DOHH2 (cell line): ENCODE measurements around the gene DGKB.

ENCODE experiments used
- CTCF ChIP-seq: fragments of 200-600 bp; sonication (generic); IDR thresholded peaks from one replicate; pipeline ENCODE4 v1.5.1; 2014; ENCODE audit warnings: antibody characterized with exemption, mild to moderate bottlenecking, low read depth, low read length; ENCODE audit not compliant: poor library complexity, severe bottlenecking
- EZH2phosphoT487 ChIP-seq: fragments of 200-600 bp; sonication (generic); IDR thresholded peaks from 2 replicates; pipeline ENCODE4 v1.6.1; 2017; ENCODE audit warnings: borderline replicate concordance, mild to moderate bottlenecking, antibody characterized with exemption, low read length, moderate library complexity, mixed read lengths

GRCh38 chr7:14875941-14876587 is 26.5 kb downstream of the DGKB start:
- no peak for TF ChIP-seq CTCF
- no peak for TF ChIP-seq EZH2phosphoT487
